ENCODE results near the gene MDK.
"Not testable (repeated sequence)": the region's sequence is repeated elsewhere in the genome, so short reads cannot be mapped to it uniquely, and the experiment has no call there.

The MDK gene

DNA sequence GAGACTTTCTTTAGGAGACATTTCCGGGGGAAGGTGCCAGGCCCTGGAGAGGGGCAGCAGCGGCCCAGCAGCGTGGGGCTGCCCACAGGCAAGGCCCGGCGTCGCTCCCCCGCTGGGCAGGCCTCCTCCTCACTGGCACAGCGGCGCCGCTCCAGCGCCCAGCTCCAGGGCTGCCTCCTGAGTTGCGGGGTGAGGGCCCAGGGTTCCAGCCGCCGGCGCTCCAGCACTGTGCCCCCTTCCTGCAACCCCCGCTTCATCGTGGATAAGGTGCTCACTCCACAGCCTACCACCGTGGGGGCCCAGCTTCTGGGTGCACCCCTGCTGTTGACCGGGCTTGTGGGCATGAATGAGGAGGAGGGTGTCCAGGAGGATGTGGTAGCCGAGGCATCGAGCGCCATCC, 15.2 kb upstream of the MDK start:
- in situ Hi-C loops (cut with HindIII; ENCODE audit: low sequenced_read_pairs), result no loop called here

DNA sequence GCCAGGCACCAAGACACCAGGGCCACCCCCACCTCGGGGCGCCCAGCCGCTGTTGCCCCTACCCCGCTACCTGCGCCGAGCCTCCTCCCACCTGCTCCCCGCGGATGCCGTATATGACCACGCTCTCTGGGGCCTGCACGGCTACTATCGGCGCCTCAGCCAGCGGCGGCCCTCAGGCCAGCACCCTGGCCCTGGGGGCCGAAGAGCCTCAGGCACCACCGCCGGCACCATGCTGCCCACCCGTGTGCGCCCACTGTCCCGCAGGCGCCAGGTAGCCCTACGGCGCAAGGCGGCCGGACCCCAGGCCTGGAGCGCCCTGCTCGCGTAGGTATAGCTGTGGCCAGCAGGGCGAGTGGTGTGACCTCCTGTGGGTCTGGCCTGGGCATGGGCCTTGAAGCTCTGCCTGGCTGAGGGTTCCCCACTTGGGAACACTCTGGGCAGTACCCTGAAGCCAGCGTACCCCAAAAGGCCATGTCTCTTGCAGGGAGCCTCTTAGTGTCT, 14.8 kb upstream of the MDK start:
- in situ Hi-C loops (cut with HindIII; ENCODE audit: low sequenced_read_pairs), result no loop called here

DNA sequence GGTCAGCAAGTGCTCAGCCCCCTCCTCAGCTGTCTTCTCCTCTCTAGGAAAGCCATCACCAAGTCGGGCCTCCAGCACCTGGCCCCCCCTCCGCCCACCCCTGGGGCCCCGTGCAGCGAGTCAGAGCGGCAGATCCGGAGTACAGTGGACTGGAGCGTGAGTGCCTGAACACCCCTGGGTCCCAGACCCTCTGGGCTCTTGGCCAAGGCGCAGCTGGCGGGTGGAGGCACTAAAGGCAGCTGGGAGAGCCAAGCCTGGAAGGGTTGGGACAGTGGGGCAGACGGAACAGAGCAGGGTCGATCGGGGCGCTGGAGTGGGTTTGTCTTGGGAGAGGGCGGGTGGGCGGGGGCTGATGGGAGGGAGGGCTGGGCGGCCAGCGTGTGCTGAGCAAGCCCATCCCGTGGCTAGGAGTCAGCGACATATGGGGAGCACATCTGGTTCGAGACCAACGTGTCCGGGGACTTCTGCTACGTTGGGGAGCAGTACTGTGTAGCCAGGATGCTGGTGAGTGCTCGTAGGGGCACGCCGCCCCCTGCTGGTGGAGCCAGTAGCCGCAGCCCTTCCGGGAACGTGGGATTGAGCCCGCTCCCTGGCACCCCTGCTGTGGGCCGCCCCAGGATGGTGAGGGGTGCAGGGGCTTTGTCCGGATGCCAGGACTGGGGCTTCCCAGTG, 14.1 kb upstream of the MDK start:
- in situ Hi-C loops (cut with HindIII; ENCODE audit: low sequenced_read_pairs), result no loop called here

DNA sequence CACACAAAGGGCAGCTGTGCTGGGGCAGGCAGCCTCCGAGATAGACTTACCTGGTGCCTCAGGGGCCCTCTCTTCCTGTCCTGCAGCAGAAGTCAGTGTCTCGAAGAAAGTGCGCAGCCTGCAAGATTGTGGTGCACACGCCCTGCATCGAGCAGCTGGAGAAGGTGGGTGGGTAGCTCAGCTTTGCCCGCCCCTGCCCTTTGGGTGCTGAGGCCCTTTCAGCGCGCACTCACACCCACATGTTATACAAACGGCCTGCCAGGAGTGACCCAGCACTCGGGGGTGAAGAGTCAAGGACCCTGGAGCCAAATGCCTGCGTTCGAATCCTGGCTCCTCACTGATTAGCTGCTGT, 13.6 kb upstream of the MDK start:
- in situ Hi-C loops (cut with HindIII; ENCODE audit: low sequenced_read_pairs), result no loop called here

DNA sequence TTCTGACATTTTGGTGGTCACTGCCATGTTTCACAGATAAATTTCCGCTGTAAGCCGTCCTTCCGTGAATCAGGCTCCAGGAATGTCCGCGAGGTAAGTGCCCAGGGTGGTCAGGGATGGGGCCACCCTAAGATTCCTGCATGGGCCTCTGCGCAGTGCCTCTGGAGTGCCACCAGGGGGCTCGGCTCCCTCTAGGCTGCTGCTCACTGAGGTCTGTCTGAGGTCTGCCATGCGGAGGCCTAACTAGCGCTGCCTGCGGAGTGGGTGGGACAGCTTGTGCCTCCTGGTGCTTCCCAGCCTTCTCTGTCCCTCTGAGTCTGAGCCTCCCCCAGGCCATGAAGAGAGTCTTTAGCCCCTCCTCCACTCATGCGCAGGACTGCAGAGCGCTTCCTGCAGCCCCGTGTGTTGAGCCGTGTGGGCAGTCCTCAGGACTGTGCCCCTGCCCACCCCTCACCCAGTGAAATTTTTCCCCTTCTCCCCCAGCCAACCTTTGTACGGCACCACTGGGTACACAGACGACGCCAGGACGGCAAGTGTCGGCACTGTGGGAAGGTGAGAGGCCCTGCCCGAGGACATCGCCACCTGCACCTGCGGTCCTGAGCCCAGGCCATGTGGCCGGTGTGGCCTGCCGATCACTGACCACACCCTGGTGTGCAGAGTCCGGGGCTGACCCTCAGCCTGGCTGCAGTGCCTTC, 11.9 kb upstream of the MDK start:
- in situ Hi-C loops (cut with HindIII; ENCODE audit: low sequenced_read_pairs), result no loop called here

DNA sequence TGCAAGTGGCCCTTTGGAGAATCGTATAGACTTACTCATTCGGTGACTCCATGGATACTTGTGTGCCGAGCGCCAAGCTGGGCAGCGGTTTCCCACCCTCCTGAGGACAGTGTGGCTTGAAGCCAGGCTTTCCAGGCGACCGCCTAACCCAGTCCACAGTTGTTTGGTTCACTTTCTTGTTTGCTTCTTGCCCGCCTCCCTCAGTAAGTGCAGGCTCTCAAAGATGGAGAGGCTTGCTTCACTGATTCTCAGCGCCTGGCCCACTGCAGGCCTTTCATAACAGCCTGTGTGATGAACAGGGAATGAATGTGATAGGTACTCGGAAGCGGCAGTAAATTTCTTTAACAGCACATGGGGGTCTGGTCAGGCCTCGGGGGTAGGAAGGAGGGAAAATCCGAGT, 11.2 kb upstream of the MDK start:
- in situ Hi-C loops (cut with HindIII; ENCODE audit: low sequenced_read_pairs), result no loop called here

DNA sequence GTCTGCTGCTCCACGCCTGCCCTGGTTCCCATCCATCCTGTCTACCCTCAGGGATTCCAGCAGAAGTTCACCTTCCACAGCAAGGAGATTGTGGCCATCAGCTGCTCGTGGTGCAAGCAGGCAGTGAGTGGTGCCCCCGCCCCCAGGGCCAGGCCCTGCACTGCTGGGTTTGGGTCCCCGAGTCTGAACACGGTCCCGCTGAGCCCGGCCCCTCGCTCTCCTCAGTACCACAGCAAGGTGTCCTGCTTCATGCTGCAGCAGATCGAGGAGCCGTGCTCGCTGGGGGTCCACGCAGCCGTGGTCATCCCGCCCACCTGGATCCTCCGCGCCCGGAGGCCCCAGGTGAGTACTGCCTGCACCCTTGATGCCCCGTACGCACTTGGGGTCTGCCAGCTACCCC, 10.2 kb upstream of the MDK start:
- in situ Hi-C loops (cut with HindIII; ENCODE audit: low sequenced_read_pairs), result not testable (repeated sequence)

DNA sequence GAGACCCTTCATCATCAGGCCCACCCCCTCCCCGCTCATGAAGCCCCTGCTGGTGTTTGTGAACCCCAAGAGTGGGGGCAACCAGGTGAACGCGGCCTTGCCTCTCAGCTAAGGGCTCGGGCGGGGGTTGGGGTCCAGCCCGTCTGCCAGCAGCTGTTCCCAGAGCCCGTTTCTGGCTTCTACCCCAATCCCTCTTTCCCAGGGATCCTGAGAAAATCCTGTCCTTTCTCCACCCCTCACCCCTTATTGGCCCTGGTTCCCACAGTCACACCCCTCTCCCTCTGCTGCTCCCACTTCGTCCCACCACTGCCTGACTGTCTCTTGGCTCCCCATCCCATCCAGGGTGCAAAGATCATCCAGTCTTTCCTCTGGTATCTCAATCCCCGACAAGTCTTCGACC, 9.4 kb upstream of the MDK start:
- in situ Hi-C loops (cut with HindIII; ENCODE audit: low sequenced_read_pairs), result no loop called here

DNA sequence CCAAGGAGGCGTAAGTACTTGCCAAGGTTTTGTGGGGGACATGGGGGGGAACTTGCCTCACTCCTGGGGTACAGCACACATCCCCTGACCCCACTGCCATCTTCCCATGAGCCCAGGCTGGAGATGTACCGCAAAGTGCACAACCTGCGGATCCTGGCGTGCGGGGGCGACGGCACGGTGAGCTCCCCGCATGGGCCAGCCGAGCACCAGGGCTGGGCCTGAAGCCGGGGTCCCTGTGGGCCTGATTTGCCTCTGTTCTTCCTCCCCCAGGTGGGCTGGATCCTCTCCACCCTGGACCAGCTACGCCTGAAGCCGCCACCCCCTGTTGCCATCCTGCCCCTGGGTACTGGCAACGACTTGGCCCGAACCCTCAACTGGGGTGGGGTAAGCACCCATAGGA, 9.0 kb upstream of the MDK start:
- in situ Hi-C loops (cut with HindIII; ENCODE audit: low sequenced_read_pairs), result not testable (repeated sequence)

DNA sequence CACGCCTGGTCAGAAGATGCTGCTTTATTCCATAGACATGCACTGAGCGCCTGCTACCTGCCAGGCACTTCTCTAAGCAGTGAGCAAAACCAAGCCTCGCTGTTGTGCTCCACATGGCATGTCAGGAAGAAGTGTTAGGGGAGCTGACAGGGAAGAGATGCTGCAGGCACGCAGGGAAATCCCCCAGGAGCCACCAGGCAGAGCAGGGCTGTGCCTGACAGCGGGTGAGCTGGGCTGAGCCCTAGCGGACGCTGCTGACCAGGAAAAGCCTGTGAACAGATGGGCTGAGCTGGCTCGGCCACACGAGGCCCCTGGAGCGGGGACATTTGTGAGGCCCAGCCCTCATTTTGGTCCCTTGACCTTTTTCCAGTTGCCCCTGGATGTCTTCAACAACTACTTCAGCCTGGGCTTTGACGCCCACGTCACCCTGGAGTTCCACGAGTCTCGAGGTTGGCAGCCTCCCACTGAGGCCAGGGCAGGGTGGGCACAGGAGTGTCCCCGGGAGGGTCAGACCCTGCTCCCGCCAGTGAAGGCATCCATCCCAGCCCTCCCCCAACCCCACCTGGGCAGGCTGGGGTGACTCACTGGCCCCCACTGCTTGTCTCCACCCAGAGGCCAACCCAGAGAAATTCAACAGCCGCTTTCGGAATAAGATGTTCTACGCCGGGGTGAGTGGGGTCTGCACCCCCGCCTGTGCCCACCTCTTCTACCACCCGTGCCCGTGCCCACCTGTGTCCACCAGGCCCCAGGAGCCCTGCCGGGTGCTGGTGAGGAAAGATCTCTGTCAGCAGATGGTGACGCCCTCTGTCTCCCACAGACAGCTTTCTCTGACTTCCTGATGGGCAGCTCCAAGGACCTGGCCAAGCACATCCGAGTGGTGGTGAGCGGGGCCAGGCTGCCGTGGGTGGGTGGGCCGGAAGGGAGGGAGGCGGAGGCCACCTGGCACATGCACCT, 7.4 kb upstream of the MDK start:
- in situ Hi-C loops (cut with HindIII; ENCODE audit: low sequenced_read_pairs), result no loop called here

DNA sequence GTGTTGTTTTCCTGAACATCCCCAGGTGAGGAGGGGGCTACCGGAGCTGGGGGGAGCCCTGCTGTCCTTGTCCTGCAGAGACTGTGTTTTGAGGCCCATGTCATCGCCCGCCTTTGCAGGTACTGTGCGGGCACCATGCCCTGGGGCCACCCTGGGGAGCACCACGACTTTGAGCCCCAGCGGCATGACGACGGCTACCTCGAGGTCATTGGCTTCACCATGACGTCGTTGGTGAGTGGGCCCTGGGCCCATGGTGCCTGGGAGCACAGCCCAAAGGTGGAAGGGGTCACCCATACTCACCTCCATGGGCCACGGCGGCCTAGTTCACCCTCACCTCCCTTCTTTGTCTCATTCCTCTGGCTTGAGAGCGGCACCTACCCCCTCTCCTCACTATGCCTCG, 6.7 kb upstream of the MDK start:
- in situ Hi-C loops (cut with HindIII; ENCODE audit: low sequenced_read_pairs), result no loop called here

DNA sequence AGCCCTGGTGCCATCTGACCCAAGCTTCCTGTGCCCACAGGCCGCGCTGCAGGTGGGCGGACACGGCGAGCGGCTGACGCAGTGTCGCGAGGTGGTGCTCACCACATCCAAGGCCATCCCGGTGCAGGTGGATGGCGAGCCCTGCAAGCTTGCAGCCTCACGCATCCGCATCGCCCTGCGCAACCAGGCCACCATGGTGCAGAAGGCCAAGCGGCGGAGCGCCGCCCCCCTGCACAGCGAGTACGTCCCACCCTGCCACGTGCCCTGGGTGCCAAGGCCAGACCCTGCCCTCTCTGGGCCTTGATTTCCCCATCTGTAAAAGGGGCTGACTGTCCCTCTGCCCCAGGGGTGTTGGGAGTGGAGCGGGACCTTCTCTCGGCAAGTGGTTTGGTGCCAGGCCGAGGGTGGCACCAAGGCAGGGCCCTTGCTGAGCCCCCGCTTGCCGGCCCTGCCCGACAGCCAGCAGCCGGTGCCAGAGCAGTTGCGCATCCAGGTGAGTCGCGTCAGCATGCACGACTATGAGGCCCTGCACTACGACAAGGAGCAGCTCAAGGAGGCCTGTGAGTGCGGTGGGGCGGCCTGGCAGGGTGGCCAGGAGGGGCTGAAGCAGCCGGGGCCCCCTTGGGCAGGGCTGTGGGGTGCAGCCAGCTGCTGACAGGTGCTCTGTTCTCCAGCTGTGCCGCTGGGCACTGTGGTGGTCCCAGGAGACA, 5.9 kb upstream of the MDK start:
- in situ Hi-C loops (cut with HindIII; ENCODE audit: low sequenced_read_pairs), result no loop called here

DNA sequence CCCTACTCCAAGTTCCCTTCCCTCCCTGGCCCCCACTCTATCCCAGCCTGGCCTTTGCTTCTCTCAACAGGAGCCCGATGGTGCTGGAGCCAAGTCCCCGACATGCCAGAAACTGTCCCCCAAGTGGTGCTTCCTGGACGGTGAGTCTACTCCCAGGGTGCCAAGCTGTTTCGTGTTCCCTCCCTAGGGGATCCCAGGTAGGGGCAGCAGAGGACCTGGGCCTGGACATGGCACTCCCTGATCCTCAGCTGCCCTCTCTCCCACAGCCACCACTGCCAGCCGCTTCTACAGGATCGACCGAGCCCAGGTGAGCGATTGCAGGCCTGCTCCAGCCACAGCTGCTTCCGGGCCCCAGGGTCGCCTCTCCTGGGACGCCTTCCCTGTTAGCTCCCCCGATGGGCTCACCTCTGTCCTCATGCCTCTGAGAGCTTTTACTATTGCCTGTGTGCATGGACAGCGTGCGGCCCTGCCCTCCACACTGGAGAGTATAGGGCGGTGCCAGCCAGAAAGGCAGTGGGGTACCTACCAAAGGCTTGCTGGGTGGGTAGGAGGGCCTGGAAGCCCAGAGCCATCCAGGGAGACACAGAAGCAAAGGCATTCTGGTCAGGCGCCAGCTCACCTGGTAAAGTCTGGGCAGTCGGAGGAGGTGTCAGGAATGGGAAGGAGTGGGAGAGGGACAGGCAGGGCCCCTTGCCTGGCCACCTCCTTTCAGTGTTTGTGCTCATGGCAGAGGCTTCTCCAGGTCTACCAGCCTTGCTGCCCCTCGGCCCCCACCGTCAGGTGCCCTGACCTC, 5.0 kb upstream of the MDK start:
- in situ Hi-C loops (cut with HindIII; ENCODE audit: low sequenced_read_pairs), result no loop called here

DNA sequence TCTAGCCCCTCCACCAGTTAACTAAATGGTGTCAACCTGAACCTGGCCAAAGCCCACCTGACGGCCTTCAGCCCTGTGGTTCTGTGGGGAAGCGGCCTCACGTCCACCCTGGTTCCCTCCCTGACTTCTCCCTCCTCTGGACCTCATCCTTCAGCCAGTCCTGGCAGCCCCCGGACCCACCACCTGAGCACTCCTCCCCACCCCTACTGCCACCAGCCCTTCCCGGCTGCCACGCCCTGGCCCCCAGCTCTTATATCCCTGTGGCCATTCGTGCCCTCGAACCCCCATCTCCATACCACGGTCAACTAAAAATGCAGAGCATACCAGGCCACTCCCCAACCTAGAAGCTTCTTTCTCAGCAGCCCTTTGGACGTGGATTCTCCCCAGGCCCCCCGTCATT, 4.2 kb upstream of the MDK start:
- in situ Hi-C loops (cut with HindIII; ENCODE audit: low sequenced_read_pairs), result no loop called here

DNA sequence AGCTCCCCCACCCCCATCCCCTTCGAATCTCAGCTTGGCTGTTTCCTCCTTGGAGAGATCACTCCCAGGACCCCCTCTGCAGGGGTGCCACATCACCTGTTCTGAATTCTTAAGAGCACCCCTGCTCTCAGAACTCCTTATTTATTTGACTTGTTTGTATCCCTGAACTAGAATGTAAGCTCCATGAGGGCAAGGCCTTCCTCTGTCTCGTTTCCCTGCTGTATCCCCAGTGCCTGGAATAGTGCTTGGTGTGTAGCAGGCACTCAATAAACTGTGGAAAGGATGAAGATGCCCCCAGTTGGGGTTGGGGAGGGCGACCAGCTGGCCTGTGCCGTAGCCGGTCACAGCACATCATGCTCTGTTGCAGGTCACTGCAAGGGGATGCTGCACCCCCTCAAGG, 3.6 kb upstream of the MDK start:
- in situ Hi-C loops (cut with HindIII; ENCODE audit: low sequenced_read_pairs), result no loop called here

DNA sequence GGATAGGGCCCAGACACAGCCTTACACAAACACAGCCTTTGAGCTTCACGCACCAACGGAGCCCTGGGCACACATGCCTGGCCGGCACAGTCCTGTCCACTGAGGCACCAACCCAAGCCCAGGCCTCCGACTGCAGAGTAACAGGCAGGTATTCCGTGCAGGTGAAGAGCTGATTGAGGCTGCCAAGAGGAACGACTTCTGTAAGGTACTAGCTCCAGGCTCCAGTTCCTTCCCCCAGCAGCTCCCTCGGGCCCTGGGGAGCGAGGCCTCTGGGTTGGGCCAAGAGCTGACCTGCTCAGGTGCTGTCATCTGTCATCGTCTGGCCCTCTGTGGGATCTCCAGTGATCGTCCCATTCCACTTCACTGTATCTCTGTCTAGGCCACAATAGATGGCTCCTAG, 3.2 kb upstream of the MDK start:
- in situ Hi-C loops (cut with HindIII; ENCODE audit: low sequenced_read_pairs), result no loop called here

DNA sequence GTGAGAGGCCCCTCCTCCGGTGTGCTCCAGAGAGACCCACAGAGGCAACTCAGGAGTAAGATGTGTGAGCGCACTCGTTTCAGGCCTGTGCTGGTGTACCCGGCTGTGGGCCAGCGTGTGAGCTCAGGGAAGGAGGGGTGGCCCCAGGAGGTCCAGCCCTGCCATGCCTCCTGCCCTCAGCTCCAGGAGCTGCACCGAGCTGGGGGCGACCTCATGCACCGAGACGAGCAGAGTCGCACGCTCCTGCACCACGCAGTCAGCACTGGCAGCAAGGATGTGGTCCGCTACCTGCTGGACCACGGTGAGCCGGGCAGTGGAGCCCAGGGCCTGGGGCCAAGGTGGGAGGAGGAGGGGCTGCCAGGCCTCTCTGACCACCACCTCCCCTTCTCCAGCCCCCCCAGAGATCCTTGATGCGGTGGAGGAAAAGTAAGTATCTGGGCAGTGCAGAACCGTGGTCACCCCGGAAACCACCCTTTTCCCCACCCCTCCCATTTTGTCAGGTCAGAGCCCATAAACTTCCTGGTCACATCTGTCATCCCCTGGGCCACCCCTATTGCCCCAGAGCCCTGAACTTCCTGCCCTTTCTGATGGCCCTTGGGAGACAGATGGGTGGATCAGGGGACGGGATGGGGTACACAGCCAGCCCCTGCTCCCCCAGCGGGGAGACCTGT, 2.5 kb upstream of the MDK start:
- in situ Hi-C loops (cut with HindIII; ENCODE audit: low sequenced_read_pairs), result no loop called here

DNA sequence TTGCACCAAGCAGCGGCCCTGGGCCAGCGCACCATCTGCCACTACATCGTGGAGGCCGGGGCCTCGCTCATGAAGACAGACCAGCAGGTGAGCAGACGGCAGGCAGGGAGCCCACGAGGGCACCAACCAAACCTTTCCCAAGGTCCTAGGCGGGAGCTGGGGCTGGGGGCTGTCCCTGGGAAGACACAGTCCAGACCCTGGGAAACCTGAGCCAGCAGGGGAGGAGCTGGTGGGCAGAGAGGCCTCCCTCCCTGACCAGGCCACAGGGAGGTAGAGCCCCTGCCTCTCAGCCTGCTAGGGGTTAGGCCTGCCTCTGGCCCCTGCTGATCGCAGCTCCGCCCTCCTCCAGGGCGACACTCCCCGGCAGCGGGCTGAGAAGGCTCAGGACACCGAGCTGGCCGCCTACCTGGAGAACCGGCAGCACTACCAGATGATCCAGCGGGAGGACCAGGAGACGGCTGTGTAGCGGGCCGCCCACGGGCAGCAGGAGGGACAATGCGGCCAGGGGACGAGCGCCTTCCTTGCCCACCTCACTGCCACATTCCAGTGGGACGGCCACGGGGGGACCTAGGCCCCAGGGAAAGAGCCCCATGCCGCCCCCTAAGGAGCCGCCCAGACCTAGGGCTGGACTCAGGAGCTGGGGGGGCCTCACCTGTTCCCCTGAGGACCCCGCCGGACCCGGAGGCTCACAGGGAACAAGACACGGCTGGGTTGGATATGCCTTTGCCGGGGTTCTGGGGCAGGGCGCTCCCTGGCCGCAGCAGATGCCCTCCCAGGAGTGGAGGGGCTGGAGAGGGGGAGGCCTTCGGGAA, 1.8 kb upstream of the MDK start:
- in situ Hi-C loops (cut with HindIII; ENCODE audit: low sequenced_read_pairs), result loop anchor here (5.0 kb wide), 1 partner anchor 32 kb away; the partner anchor contains the start of gene DGKZ

Measured in endothelial cell of hepatic sinusoid (primary cell).